GM19193 (cell line): ENCODE results near the gene PIF1.

Source experiments
- POLR2A ChIP-seq: IDR thresholded peaks from 4 replicates; pipeline ENCODE4 v1.6.1; 2011; ENCODE audit not compliant: insufficient read depth, insufficient read length; ENCODE audit errors: extremely low read depth

PIF1 gene

GRCh38 chr15:64837502-64837901, 12.1 kb upstream of the PIF1 start:
- TF ChIP-seq POLR2A: no peak

- no peak for TF ChIP-seq POLR2A
Measured at GRCh38 chr15:64836023-64836536, 10.6 kb upstream of the PIF1 start.

DNA sequence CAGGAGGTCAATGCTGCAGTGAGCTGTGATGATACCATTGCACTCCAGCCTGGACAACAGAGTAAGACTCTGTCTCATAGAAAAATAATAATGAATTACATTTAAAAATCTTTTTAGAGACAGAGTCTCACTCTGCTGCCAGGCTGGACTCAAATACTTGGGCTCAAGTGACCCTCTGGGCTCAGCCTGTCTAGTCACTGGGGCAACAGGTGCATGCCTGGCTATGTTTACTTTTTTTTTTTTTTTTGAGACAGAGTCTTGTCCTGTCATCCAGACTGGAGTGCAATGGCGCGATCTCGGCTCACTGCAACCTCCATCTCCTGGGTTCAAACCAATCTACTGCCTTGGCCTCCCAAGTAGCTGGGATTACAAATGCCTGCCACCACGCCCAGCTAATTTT, 8.2 kb upstream of the PIF1 start:
- TF ChIP-seq POLR2A: no peak

DNA sequence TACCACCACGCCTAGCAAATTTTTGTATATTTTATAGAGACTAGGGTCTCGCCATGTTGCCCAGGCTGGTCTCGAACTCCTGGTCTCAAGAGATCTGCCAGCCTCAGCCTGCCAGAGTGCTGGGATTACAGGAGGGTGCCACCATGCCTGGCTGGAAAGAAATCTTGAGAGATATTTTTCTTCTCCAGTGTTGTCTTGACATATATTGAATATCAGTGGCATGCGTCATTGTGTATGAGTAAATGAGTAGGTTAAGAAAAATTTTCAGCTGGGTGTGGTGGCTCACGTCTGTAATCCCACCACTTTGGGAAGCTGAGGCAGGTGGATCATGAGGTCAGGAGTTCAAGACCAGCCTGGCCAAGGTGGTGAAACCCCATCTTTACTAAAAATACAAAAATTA, 3.5 kb upstream of the PIF1 start:
- TF ChIP-seq POLR2A: no peak

- TF ChIP-seq POLR2A: no peak
Measured at GRCh38 chr15:64824929-64825430, 467 bp downstream of the PIF1 start.

DNA sequence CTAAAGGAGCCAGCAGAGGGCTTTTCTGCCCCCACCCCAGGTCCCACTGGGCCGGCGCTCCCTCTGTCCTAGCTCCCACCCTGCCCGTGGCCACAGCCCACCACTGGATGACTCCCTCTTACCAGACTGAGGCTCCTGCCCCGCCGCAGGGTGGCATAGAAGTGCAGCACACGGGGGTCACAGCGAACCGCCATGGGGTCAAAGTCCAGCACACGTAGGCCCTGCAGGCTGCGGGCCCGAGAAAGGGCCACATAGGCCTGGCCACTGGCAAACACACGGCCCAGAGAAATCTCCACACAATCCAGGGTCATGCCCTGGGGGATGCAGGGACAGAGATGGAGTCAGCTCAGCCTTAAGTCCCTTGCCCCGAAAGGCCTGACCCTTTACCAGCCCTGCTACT, 9.0 kb downstream of the PIF1 start:
- no peak for TF ChIP-seq POLR2A

DNA sequence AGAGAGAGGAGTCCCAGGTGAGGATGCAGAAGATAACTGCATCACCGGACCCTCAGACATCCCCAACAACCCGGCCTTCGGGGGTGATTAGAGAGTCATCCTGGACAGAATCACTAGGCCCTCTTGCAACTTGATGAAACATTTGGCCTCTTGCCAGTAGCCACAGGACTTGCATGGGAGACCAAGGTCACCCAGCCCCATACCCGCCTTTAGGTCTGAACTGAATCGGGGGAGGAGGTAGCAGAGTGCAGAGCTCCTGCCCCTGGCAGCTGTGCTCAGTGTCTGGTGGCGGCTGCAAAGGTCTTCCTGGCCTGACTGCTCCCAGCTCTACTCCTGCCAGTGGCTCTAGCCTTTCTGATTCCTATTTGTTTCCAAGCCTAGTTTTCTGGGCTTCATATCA, 12.4 kb downstream of the PIF1 start:
- no peak for TF ChIP-seq POLR2A

DNA sequence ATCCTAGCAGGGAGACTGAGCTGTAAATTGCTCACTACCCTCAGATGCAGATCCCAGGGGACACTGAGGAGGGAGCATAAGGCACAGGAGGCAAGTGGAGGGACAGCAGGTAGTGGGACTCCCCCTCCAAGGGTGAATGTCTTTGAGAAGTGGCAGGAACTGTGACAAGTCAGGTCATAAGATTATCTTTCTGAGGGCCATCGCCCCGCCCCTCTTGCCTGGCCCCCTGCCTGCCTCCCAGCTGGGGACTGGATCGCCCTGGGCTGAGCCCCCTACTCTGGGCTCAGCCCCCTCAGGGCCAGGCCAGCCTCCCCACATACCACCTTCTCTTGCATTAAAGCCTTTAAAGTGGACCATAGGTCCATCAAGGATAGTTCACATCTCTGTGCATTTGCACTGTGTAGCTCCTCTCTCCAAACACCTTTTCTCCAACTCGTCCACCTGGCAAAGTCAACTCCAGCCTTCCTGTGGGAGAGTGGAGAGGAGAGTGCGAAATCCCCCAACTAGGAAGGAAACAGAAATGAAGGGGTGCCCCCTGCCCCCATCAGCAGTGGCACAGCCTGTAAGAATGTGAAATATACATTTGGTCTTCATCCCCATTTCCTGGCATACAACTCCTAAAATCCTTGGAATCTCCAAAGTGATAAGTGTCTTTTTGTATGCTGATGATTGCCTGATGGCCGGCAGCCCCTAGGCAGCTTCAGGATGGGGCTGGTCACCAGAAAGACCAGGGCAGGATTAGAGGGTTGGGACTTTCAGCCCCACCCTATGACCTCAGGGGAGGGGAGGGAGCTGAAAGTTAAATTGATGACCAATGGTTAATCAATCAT, 14.7 kb downstream of the PIF1 start:
- no peak for TF ChIP-seq POLR2A

DNA sequence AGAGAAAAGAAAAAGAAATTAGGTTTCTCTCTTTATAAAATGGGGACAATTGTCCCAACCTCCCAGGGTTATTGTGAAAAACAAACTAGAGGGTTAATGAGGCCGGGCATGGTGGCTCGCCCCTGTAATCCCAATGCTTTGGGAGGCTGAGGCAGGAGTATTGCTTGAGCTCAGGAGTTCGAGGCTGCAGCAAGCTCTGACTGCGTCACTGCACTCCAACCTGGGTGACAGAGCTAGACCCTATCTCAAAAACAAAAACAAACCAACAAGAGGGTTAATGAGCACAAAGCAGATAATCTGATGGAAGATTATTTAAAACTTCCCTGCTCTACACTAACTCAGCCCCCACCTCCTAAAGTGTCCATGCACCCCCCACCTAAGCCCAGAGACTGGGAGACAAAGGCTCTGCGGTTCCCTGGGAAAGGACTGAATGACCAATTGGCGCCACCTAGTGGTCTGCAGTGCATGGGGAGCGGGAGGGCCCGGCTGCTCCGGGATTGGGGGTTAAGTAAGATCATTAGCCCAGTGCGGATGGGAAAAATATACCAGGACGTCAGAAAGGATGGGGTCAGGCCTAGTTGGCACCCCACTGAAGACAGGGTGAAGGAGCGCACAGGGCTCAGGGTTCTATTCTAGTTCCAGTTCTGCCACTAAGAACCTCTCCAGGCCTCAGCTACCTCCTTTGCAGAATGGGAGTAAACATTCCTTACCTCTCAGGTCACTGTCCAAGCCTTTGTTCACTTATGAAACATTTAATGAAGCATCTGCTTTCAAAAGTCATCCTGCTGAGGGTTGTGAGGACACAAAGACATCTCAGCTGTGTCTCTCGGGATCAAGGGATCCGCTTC, 15.6 kb downstream of the PIF1 start:
- no peak for TF ChIP-seq POLR2A

GRCh38 chr15:64808785-64809453, 16.5 kb downstream of the PIF1 start:
- no peak for TF ChIP-seq POLR2A

DNA sequence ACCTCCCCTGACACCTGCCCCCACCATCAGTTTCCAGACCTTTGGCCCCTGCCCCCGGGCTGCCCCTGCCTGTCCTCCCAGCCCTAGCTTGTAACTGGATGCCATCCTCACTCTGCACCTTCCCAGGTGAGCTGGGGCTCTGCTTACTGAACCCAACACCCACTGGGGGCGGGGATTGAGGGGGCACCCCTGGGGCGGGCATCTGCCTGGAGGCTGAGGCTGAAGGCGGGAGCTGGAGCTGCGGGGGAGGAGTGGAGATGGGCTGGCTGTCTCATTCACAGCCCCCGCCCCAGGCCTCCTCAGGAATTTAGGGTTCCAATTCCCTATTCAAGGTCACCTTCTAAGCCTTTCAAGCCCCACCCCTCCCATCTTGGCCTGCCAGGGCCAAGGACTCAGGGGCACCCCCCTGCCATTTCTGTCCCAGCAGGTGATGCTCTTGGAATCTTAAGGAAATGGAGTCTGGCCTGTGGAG, 17.7 kb downstream of the PIF1 start:
- no peak for TF ChIP-seq POLR2A

DNA sequence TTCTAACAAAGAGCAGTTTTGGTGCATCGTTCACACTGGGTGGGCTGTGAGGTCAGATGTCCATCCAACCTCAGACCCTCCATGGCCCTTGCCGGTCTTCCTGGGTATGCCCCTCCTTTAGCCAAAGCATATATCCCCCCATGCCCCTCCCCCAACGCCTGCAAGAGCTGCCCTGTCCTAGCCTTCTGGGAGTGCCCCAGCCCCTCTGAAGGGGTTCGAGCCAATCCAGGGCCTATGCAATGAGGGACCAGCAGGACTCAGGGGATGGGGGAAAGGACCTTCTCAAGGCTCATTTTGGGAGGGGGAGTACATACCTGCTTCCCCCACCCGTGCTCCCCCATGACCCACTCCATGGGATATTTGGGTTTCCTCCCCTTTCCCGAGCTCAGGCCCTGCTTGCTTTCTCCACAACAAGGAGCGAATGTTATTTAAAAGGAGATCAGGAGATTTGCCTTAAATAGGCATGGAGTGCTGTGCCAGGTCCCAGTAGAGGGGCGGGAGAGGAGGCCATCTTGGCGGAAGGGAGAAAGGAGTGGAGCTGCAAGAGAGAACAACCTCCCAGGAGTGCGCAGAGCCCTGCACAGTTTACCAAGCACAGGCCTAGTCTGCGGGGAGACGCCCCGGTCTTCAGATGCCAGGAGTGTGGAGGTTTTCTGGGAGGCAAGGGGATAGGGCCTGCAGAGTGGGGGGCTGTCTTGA, 18.2 kb downstream of the PIF1 start:
- TF ChIP-seq POLR2A: no peak

DNA sequence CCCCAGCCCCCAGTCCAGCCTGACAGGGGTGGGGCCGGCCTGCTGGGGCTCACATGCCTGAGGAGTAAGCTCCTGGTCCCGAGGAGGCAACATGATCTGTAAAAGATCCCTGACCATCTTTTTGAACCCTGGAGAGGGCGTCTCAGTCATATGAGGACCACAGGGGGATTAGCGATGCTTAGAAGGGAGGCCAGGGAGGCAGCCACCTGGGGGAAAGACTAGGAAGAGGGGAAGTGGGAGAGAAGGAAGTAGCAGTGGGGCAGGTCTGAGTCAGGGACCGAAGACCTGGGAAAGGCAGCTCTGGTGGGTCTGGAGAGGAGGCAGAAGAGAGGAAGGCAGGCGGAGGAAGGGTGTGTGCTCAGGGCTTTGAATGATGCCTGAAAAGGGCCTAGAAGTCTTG, 18.9 kb downstream of the PIF1 start:
- TF ChIP-seq POLR2A: no peak

- no peak for TF ChIP-seq POLR2A
Measured at GRCh38 chr15:64804619-64805018, 20.8 kb downstream of the PIF1 start.
